Fibroblast of mammary gland (primary cell): ENCODE data around the gene INSIG1.

ENCODE experiments used
- DNase-seq: peaks from one replicate; pipeline ENCODE4 v3.0.0-alpha.2; 2010; ENCODE audit warnings: low read depth
- H3K4me3 ChIP-seq: 2 replicates; pipeline ENCODE4 v1.5.1; 2011; ENCODE audit warnings: low read depth, mild to moderate bottlenecking, low read length, moderate library complexity; ENCODE audit not compliant: control insufficient read depth
- CTCF ChIP-seq: conservative IDR thresholded peaks from 2 replicates; pipeline ENCODE4 v1.5.1; 2011; ENCODE audit warnings: low read depth, low read length, inconsistent platforms; ENCODE audit not compliant: control insufficient read depth, insufficient read depth

Gene INSIG1

GRCh38 chr7:155293721-155294510 is 3.8 kb upstream of the INSIG1 start:
- no peak overlapping the region for H3K4me3 ChIP-seq

GRCh38 chr7:155294511-155294778 is 3.2 kb upstream of the INSIG1 start:
- DNase-seq: no peak
- no peak overlapping the region for H3K4me3 ChIP-seq
- no peak for TF ChIP-seq CTCF

More at GRCh38 chr7:155293721-155294510, 3.8 kb upstream of the INSIG1 start:
- DNase-seq: no peak
- no peak for TF ChIP-seq CTCF

- no peak for DNase-seq
- H3K4me3 ChIP-seq: no peak overlapping the region
- no peak for TF ChIP-seq CTCF
Observed at GRCh38 chr7:155295511-155295910, 2.2 kb upstream of the INSIG1 start.

GRCh38 chr7:155296006-155296787 is 1.5 kb upstream of the INSIG1 start:
- TF ChIP-seq CTCF: no peak
- H3K4me3 ChIP-seq: no peak overlapping the region
- no peak for DNase-seq

- DNase-seq: peak; percentile 90
- TF ChIP-seq CTCF: no peak
- peak overlapping the region; percentile 50 for H3K4me3 ChIP-seq
Observed at GRCh38 chr7:155296788-155297516, 726 bp upstream of the INSIG1 start.

GRCh38 chr7:155298288-155298833 is 683 bp downstream of the INSIG1 start:
- DNase-seq: no peak
- TF ChIP-seq CTCF: no peak
- peak overlapping the region; percentile 67 for H3K4me3 ChIP-seq
